A673 (cell line): ENCODE results near the gene STEAP1B. TPM values are rescaled to one million over a fixed set of nuclear protein-coding genes. Genes with fewer than 3 reads are reported as not detected.

ENCODE experiments used
- BruUV-seq: library from RNA; stranded (reverse); fragments of 400-500 nt; replicated peaks from 2 replicates; lab custom pipeline; 2021; lab: Mats Ljungman, UMichigan
- CTCF ChIA-PET: fragments of 300-600 bp; sonication (Branson Sonifier 250); formaldehyde crosslinking; loops from one replicate; lab custom pipeline; 2022; ENCODE audit warnings: antibody characterized with exemption; lab: Charles Lee
- POLR2A ChIA-PET: fragments of 300-600 bp; sonication (Branson Sonifier 250); formaldehyde crosslinking; loops from one replicate; lab custom pipeline; 2022; ENCODE audit warnings: antibody characterized with exemption; ENCODE audit not compliant: low non-redundant PET; lab: Charles Lee
- DNase-seq: peaks from one replicate; pipeline ENCODE4 v3.0.0-alpha.2; 2015; ENCODE audit warnings: low spot score
- H3K27ac ChIP-seq: fragments of 200-600 bp; sonication (generic); 2 replicates; pipeline ENCODE4 v1.5.1; 2016; ENCODE audit warnings: mixed run types, low read depth, mild to moderate bottlenecking, mixed read lengths, antibody characterized with exemption, low read length; ENCODE audit not compliant: poor library complexity, severe bottlenecking
- H3K27me3 ChIP-seq: fragments of 200-600 bp; sonication (generic); replicated peaks from 2 replicates; pipeline ENCODE4 v1.6.1; 2017; ENCODE audit warnings: mixed run types, low read depth, mild to moderate bottlenecking, mixed read lengths, antibody characterized with exemption, low read length; ENCODE audit not compliant: insufficient read depth, poor library complexity
- H3K36me3 ChIP-seq: fragments of 200-600 bp; sonication (generic); 2 replicates; pipeline ENCODE4 v1.6.1; 2016; ENCODE audit warnings: mixed run types, mild to moderate bottlenecking, mixed read lengths, antibody characterized with exemption, low read length; ENCODE audit not compliant: insufficient read depth, poor library complexity, severe bottlenecking
- H3K4me1 ChIP-seq: fragments of 200-600 bp; sonication (generic); 2 replicates; pipeline ENCODE4 v1.6.1; 2017; ENCODE audit warnings: mixed run types, mild to moderate bottlenecking, mixed read lengths, antibody characterized with exemption, low read length; ENCODE audit not compliant: insufficient read depth, poor library complexity, severe bottlenecking
- H3K4me3 ChIP-seq: fragments of 200-600 bp; sonication (generic); 2 replicates; pipeline ENCODE4 v1.5.1; 2016; ENCODE audit warnings: low read depth, mixed run types, mild to moderate bottlenecking, mixed read lengths, low read length; ENCODE audit not compliant: poor library complexity, severe bottlenecking
- H3K9me3 ChIP-seq: fragments of 200-600 bp; sonication (generic); 2 replicates; pipeline ENCODE4 v1.6.1; 2016; ENCODE audit warnings: mixed run types, low read depth, mild to moderate bottlenecking, mixed read lengths, antibody characterized with exemption, low read length; ENCODE audit not compliant: poor library complexity, severe bottlenecking
- CTCF ChIP-seq: fragments of 300-800, 200-600 bp; sonication (generic); conservative IDR thresholded peaks from 2 replicates; pipeline ENCODE4 v1.5.1; 2017; ENCODE audit warnings: low read depth, mild to moderate bottlenecking, antibody characterized with exemption, low read length, moderate library complexity, mixed read lengths
- EZH2 ChIP-seq: fragments of 200-600 bp; sonication (generic); IDR thresholded peaks from 2 replicates; pipeline ENCODE4 v1.6.1; 2017; ENCODE audit warnings: borderline replicate concordance, low read depth, mild to moderate bottlenecking, mixed read lengths, antibody characterized with exemption, low read length; ENCODE audit not compliant: poor library complexity, severe bottlenecking
- intact Hi-C: fragments of 100-400 bp; cut with micrococcal nuclease; formaldehyde crosslinking; loops from one replicate; pipeline ENCODE4 v1.10.0; 2022; ENCODE audit not compliant: unreplicated experiment
- total RNA-seq: library from RNA; stranded (reverse); gene quantifications from 2 replicates; pipeline ENCODE4 v1.2.3, GENCODE V29; 2021

STEAP1B gene
- total RNA-seq, 1 experiment from 2014 or later: 49.9 TPM

GRCh38 chr7:22403344-22403743 lies 96.6 kb downstream of the STEAP1B start:
- no peak for DNase-seq
- H3K9me3 ChIP-seq: no peaks in the 10 kb centered on the region
- POLR2A ChIA-PET: no interaction called here
- H3K27ac ChIP-seq: no peak overlapping the region
- TF ChIP-seq EZH2: no peak
- TF ChIP-seq CTCF: no peak
- CTCF ChIA-PET: no interaction called here
- intact Hi-C loops: no loop called here
- H3K4me1 ChIP-seq: no peaks in the 10 kb centered on the region
- H3K36me3 ChIP-seq: no peaks in the 10 kb centered on the region
- no TSS peak for BruUV-seq
- H3K4me3 ChIP-seq: no peak overlapping the region
- H3K27me3 ChIP-seq: no peaks in the 10 kb centered on the region

GRCh38 chr7:22402250-22402649 lies 97.7 kb downstream of the STEAP1B start:
- no peaks in the 10 kb centered on the region for H3K36me3 ChIP-seq
- no peaks in the 10 kb centered on the region for H3K4me1 ChIP-seq
- no peak for TF ChIP-seq EZH2
- TF ChIP-seq CTCF: no peak
- no peaks in the 10 kb centered on the region for H3K9me3 ChIP-seq
- intact Hi-C loops: no loop called here
- H3K27ac ChIP-seq: no peak overlapping the region
- no peak for DNase-seq
- no peaks in the 10 kb centered on the region for H3K27me3 ChIP-seq
- no peak overlapping the region for H3K4me3 ChIP-seq
- BruUV-seq: no TSS peak
- ChIA-PET POLR2A (no interaction called here), CTCF (no interaction called here)

GRCh38 chr7:22400936-22401553 lies 98.9 kb downstream of the STEAP1B start:
- CTCF ChIA-PET: no interaction called here
- POLR2A ChIA-PET: no interaction called here
- Histone ChIP-seq H3K27ac (no peak overlapping the region), H3K36me3 (no peaks in the 10 kb centered on the region), H3K9me3 (no peaks in the 10 kb centered on the region), H3K4me1 (no peaks in the 10 kb centered on the region), H3K27me3 (no peaks in the 10 kb centered on the region), H3K4me3 (no peak overlapping the region)
- no peak for DNase-seq
- intact Hi-C loops: no loop called here
- TF ChIP-seq EZH2 (no peak), CTCF (no peak)
- no TSS peak for BruUV-seq
